Dedifferentiated amniotic fluid mesenchymal stem cell (primary cell): ENCODE data around the gene PKHD1.
A peak's percentile ranks its signal among the peaks of the same experiment; 100 is the strongest.

Source experiments
- DNase-seq: peaks from one replicate; pipeline ENCODE4 v3.0.0-alpha.2; 2016; ENCODE audit errors: extremely low spot score

The PKHD1 gene

DNA sequence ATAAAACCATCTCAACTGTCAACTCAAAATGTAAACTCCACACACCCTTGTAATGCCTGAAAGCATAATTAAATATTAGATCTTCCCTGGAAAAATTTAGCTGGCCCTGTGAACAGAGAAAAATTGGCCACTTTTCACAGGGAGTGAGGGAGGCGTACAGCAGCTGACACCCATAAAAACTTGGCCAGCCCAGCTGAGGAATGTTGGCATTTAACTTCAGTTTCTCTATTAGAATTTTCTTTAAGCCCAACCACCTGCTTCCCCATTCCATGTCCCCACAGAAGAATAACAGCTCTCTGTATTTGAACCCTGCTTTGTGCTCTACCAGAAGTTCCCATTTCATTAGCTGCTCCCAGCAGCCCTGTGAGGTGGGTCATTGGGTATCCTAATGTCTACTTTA is 41.0 kb downstream of the PKHD1 start:
- DNase-seq: no peak

DNA sequence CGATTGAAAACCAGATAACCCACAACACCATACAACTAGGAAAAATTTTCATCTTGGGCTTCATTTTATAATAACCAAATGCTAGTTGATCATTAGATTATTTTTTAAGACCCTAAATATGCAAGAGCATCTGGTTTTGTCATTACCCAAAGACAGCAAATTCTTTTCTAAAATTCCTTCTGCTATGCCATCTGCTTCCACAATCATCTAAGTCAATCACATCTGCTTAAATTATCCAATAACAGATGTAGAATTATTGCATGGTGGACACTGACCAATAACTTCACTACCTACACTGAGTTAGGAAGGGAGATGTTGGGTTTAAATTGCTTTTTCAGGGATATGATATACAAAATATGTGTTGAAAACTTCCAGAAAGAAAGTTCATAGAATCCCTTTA is 41.9 kb downstream of the PKHD1 start:
- no peak for DNase-seq

DNA sequence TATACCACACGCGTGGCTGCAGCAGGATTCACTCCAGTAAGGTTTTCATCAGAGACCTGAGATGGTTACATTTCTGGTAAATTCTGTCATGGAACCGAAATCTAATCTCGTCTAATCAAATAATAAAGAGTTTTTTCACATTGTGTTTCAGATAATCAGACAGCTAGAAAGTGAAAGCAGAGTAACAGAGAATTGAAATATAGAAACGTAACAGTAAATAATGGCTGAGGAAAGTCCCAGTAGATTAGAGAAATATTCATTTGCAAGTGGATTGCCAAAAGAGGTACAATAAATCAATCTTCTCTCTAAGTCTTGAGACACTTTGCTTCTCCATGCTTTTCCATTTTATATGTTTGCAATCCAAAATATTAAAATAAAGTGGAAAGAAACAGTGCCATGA is 42.4 kb downstream of the PKHD1 start:
- DNase-seq: no peak

DNA sequence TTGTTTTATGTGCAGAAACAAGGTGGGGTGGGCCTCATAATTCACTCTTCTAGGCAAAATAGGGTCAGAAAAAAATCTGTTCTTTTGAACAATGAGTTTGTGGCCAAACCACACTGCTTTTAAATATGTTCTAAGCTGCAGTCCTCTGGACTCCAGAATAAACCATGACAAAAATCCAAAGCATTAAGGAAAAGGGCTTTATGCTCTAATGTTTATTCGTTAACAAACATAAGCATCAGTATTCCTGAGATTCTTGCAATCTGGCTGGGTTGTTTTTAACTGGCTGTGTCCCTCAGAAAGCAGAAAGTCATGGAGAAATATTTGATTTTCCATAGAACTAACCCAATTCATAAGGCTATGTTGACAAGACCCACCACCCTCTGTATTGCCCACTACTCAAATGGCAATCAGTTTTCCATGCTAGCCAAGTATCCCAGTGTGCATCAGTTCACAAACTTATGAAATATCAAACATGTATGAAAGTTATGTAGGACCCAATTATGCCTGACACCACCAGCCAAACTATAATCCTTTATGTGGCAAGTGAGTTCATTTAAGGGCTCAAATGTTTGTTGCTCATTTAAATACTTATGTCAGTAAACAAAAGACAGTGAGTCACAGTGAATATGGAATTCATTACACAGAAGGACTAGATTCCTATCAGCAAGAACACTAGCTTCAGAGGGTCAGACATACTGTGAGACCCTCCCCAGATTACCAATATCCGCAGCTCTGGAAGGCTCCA is 45.1 kb downstream of the PKHD1 start:
- DNase-seq: no peak

DNA sequence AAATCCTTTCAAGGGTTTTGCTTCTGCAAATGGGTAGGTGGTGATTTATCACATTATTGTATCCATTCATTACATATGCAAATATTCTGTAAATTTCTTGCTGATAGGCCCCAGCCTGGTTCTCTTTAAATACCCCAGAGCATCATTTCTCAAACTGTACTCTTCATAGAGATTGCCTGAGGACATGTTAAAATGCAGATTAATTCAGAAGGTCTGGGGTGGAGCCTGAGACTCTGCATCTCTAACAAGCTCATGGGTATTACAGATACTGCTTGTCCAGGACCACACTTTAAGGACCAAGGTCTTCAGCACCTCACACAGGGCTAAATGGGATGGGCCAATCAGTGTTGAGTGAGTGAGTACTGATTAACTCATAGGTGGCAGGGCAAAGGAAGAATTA is 46.3 kb downstream of the PKHD1 start:
- no peak for DNase-seq

DNA sequence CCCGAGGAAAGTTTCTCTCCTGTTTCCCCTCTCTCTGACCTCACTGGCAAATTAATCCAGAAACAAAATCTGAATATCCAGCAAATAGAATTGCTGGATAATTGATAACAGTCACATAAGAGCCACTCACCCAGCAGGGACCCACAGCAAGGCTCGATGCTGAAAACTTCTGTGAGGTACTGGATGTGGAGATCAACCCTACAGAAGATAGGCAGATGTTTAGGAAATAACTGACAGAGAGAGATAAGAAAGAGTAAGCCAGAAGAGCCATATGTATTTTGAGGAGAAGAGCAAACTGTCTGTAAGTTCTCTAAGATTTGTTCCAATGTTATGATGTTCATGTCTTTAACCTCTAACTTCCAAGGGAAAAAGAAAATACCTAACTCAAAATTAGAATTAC is 59.7 kb downstream of the PKHD1 start:
- DNase-seq: no peak

DNA sequence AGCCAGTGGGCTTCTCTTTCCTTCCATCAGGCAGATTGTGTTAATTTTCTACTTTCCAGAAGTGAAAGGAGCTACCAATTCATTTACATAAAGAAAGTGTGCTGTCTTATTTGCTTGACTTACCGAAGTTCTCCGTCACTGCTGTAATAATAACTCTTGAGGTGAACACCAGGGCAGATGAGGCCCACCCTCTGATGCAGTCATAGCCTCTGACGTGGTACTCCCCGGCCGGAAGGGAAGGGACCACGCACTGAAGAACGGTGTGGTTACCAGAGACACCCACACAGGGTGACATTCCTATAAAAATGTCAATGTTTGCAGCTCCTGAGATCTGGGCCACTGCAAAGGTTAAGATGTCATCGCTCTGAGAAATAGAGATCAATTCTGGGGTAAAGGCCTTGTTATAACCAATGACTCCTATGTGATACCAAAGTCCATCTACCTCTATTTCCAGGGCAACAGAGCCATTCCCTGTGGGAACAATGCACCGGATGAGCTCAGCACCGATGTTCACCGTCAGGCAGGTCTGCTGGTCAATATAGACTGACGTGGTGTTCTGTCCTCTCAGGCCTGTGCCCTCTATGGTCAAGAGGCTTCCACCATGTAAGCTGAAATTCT is 62.9 kb downstream of the PKHD1 start:
- no peak for DNase-seq

DNA sequence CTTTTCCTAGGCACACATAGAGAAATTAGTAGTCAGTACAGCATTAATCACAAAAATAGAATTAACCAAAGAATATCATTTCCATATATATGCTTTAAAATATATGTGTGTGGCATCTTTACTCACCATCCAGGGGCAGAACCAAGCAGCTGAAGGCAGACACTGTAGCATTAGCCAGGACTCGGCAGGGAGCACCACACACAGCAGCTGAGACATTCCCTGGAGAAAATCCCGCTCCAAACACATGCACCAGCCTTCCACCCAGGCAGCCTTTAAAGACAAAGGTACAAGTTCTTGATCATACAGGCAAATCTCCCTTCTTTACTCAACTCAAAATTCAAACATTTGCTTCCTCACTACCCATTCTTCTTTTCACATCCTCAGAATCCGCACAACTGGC is 64.7 kb downstream of the PKHD1 start:
- no peak for DNase-seq

DNA sequence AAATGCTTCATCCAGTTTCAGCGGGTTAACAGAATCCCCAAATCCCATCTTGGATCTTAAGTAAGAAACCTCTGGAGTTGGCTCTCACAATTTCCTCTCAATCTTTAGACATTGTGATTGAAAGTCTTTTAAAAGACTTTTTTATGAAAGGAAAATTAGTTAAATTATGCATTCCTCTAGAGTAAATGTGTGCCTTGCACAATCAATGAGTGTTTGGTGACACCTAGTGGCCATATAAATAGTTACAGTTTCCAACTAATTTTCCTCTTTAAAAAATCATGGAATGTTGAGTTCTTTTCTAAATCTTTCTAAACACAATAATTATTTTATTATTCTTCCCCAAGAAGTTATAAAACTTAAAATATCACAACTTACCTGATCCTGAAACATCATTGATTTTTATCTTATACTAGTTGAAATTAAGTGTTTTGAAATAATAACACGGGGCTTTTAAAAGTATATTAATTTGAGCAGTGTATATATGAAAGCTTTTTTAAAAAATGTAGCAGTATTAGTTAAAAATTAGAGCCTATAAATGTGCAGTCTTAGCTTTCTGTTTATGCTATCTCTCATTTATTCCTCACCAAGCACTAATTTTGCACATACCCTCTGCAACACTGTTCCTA is 66.4 kb downstream of the PKHD1 start:
- peak; percentile 44 for DNase-seq

DNA sequence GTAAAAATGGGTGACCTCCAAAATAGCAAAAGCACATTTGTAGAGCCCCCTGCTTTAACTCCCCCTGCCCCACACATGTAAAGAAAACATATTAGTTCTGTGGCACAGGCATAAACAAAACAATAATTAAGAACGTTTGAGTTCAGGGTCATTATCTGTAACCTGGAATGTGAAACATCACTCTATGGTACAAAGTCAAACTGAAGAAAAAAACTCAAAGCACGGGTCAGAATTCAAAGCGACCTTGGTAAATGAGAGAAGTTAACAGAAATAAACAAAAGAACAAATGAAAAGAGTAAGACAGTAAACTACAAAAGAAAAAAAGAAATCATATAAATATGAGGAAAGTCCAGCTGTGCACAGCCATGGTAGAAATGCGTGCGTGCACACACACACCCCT is 67.5 kb downstream of the PKHD1 start:
- no peak for DNase-seq

DNA sequence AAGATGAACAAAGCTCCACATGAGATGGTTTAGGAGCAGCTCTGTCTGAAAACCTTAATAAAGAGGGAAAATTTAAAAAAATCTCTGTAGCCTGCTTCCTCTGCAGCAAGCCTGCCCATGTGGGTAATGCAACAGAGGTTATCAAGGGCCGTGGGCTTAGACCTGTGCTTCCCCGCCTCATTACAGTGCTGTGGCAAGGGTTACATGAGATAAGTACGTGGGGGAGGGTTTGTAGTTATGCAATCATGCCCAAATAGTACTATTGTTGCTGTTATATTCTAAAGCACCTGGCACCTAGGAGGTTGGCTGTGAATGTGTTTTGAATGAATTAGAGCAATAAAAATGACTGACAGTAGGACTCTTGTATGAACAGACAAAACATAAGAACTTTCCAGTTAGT is 68.3 kb downstream of the PKHD1 start:
- no peak for DNase-seq

DNA sequence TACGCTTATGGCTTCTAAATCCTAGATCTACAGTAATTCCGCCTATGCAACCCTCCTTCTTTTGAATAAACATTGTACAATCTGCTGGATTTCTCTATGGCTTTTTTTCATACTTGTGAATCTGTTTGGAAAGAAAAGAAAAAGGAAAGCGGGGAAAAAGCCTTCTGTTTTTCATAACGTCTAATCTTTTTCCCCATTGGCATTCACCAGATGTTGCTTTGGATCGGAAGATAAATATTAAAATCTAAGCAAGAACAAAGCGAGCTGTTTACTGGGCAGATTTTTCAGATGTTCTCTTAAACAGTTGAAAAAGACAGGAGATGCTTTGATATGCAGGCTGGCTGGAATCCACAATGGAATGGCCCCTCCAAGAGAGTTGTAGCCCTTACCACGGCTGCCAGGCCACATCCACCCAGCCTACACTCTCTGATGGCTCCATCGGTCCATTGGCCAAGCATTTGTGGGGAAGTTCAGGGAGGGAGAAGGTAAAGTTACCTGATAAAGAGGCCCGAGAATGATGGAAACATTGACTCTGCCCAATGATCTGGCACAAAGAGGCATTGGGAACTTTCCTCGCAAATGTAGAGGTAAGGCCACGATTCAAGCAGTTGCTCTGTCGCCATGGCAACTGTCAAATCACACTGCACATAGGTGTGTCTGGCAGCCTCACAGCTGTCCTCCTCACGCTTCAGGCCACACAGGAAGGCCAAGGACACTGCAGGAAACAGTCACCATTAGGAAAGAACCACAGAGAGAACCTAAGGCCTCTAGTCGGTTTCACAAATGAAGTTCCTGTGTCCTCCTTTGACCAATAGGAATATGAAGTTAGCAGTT is 70.3 kb downstream of the PKHD1 start:
- no peak for DNase-seq

DNA sequence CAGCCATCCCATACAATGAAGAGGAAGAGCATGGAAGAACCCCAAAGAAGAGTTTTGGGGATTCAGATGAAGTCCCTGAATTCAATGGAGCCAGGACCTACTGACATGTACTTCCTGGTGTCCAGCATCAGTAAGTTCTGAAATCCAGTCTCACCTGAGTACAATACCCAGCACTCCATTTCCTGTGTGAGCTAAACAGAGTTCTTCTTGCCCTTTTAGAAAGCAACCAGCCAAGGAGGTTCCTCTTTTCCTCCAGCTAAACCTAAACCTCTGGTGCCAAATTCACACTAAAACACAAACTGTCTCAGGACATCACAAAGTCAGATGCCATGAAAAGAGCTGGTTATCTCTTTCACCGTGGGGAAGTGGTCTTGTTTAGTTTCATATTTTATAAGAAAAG is 71.5 kb downstream of the PKHD1 start:
- DNase-seq: no peak

DNA sequence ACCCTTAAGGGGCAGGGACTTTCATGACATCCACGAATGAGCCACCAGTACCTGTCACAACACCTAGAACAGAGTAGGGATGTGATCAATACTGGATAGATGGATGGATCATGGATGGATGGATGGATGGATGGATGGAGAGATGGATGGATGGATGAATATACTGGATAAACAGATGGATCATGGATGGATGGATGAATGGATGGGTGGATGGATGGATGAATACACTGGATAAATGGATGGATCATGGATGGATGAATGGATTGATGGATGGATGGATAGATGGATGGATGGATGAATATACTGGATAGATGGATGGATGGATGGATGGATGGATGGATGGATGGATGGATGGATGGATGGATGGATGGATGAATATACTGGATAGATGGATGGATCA is 73.0 kb downstream of the PKHD1 start:
- no peak for DNase-seq

DNA sequence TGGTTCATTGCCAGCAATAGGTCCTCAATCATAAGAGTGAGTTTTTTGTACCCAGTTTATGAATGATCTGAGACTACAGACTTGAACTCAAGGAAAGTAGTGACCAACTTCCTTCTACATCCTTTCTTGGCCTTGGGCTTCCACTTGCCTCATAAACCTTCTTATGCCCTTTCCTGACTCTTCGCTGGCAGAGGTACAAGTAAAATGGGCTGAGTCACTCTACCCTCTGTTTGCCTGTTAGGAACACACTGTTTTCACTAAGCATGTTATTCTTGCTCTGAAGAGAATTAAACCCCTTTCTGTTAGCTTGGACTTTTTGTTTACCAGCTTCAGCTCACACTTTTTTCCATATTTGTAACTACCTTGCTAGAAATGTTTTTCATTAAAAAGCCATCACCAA is 74.4 kb downstream of the PKHD1 start:
- no peak for DNase-seq

DNA sequence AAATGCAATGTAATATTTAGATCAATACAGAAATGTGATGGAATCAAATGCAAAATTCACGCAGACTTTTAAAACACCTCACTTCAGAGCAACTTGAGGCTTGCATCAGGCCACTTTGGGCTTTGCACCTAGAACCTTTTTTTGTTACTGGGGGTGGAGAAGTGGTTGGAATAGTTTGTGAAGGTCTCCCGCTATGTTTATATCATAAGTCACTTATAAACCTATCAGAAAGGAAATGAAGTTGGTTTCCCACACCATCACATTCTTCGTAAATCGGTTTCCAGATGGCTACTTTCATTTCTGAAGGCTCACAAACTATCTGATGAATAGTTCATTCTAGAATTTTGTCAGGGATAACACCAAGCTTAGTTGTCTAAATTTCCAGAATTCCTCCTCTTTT is 74.8 kb downstream of the PKHD1 start:
- DNase-seq: no peak

DNA sequence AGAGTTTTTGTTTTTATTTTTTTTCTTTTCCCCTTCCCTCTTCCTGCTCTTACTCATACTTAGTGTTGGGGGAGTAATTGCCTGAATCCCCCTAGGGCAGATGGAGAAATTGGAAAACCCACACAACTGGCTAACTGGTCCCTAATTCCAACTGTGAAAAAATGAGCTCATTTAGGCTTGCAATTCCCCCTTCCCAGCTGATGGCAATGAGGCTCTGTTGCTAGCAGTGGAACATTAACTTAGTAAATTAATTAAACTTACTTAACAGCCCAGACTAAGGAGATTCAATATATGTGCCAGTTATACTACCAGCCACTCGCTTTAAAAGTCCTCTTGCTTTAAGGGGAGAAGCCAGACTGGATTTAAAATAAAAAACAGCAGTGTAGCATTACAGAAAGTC is 76.6 kb downstream of the PKHD1 start:
- DNase-seq: no peak

DNA sequence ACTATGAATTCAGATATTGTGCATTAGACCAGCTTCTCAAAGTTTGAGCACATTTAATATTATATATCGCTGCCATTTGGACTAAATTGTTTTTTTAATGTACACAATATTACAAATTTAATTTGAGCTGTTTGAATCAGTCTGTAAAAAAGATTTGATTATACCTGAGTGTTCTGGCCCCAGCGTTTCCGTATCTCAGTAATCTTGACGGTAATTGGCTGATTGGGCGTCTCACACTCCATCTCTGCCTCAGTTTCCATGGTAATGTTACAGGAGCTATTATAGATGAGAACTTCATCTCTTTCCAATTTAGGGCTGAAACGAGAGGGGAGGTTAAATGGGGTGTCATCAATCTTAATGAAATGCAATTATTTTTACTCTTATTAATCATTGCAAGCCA is 77.3 kb downstream of the PKHD1 start:
- no peak for DNase-seq

DNA sequence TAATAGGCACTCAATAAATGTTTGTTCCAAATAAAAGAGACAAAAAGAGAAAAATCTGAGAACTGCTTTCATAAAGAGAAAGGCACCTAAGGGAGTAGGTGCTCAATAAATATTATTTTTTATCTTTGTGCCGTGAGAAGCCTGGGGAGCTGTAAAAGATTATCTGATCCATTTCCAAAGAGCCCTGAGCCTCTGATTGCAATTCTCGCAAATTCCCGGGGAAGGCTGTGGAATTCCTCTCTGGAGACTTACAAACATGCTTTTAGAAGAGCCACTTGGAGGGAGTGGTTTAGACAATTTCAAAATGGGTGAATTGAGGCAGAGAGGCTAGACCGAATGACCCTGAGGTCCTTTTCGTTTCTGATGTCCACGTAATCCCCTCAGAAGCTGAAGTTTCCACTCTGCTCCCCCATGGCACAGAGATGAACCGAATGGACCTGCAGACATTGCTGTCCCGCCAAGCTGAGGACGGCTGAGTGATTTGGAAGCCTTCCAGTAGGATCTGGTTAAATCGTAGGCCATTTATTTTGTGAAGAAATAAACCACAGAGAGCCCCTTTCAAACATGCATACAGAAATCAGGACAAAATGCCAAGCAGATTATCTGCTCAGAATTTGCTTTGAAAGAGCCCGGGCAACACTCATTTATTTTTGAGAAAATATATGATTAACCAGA is 77.8 kb downstream of the PKHD1 start:
- DNase-seq: no peak

DNA sequence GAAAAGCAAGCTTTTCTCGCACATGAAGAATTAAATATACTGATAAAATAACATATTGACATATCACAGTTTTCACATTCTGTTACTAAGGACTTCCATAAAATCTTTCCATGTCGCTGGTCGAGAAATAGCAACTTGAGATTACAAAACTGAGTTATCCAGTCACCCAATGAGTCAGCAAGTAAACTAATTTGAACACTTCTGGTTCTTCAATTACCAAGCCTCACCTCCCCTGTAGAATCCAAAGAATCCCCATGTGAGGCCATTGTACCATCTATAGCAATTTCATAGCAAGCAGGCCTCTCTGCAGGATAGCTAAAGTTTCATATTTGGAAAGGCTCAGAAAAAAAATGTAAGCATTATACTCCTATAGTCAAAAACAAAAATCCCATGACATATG is 87.3 kb downstream of the PKHD1 start:
- no peak for DNase-seq

DNA sequence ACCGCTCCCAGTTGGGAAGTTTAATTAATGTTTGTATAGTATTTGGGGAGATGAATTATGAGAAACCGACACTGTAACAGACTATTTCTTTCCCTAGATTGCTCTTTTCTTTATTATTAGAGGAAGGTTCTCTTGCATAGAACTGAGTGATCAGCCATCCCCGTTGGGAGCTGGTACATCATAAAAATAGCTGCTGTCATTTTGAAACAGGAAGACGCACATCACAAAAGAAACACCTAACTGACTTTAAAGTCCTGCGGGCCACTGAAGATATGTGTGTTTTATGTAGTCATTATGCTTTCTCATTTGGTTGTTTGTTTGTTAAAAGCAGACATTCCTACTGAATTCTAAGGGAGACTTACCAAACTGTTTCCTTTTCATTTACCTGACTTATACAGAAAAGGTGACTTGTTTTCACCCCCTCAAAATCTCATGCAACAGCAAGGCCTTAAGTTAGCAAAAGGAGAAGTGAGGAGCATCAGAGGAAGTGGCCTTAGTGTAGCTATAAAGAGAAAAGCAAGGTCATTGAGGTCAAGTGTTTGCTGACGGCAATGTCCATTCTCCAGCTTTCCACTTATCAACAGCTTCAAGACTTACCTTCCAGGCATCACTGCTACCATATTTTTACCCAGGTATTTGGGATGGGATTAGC is 91.0 kb downstream of the PKHD1 start:
- DNase-seq: no peak
